ENCODE data around the gene FOXA3. TPM values are rescaled to one million over a fixed set of nuclear protein-coding genes. Genes with fewer than 3 reads are reported as not detected.

Gene FOXA3
- total RNA-seq, result not detected

DNA sequence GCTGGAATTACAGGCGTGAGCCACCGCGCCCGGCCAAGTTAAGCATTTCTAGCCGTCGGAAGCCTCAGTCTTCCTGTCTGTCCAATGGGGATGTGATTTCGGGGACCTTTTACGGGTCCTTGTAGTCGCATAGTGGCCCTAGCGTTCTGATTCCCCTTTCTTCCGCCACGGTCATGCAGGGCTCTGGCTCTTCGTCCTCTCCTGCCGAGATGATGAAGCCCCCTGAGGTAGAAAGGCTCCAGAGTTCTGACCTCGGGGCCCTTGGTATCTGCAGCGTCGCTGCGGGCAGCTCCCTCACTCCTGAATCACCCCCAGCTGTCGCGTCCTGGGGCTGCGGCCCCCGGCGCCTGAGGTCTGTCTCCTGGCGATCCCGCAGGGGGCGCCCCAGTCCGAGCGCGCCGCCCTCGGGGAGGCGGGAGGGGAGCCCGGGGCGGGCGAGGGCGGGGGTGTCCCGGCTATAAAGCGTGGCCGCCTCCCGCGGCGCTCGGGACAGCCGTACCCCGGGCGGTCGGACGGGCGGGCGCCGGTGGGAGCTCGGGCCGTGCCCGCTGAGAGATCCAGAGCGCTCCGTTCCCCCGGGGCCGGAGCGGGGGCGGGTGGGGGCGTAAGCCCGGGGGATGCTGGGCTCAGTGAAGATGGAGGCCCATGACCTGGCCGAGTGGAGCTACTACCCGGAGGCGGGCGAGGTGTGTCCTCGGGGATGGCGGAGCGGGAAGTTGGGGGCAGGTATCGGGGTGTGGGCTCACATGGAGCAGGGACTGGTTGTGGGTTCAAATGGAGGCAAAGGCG, at the start of gene FOXA3:
Gene FOXA3 (plus strand): TSS at position 487 of the 789 bp plus-strand sequence. CDS start 131 bp downstream, at position 618.
- Histone ChIP-seq H3K4me3 (ENCODE audit: low read length in 3 of 3) (peak within 1 kb of the TSS; percentile 58 to 77 (median 75)), H3K27ac (ENCODE audit: low read depth, low read length) (no peak within 1 kb of the TSS), H3K27me3 (ENCODE audit: control insufficient read depth in 3 of 3, insufficient read depth in 3 of 3, low read length in 3 of 3) (peaks cover 4 to 20% (median 20%) of the 10 kb centered on the region in 3 donors), H3K36me3 (ENCODE audit: control insufficient read depth in 3 of 3, insufficient read depth in 3 of 3, low read length in 3 of 3) (peaks cover under 1 to 6% (median 6%) of the 10 kb centered on the region in 3 donors), H3K4me1 (ENCODE audit: control insufficient read depth in 3 of 3, insufficient read depth in 3 of 3, low read length in 3 of 3) (peaks cover 7 to 20% (median 14%) of the 10 kb centered on the region in 3 donors), H3K9ac (ENCODE audit: low read depth in 1 of 3, low read length in 3 of 3) (peak within 1 kb of the TSS in 2 of 3 donors; percentile 51 to 62), H3K9me3 (ENCODE audit: control insufficient read depth in 3 of 3, low read length in 3 of 3) (no peaks in the 10 kb centered on the region)

DNA sequence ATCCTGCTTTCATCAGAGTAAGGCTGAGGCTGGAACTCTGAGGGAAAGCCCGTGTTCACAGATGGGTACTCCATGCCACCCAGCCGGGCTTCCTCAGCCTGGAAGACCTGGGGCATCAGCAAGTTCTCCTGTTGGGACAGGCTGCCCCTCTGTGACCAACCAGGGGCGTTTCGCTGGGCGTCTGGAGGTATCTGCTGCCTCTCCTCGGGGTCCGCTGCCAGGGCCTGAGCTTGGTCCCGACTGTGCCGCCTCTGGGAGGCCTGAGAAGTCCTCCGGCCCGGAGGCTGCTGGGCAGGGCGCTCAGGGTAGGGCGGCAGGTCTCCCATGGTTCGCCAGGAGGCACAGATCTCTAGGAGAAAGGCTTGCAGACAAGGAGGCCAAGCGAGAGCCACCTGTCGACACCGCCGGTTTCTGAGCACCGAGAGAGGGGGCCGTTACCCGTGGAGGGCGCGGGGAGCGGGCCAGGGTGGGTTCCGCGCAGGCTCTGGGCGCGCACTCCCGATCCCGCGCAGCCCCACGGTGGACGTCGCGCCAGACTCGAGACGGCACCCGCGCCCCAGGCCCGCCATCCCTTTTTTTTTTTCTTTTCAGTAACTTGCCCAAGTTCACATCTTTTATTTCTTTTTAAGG, 49.2 kb upstream of the FOXA3 start, which contains the start of gene RSPH6A:
Gene RSPH6A (minus strand): TSS at position 458 of the 630 bp plus-strand sequence. CDS start 132 bp downstream, at position 326.
- H3K27ac ChIP-seq (ENCODE audit: low read depth, low read length), result no peak within 1 kb of the TSS
- peak within 1 kb of the TSS in 1 of 3 donors; percentile 13 for H3K4me3 ChIP-seq (ENCODE audit: low read length in 3 of 3)

DNA sequence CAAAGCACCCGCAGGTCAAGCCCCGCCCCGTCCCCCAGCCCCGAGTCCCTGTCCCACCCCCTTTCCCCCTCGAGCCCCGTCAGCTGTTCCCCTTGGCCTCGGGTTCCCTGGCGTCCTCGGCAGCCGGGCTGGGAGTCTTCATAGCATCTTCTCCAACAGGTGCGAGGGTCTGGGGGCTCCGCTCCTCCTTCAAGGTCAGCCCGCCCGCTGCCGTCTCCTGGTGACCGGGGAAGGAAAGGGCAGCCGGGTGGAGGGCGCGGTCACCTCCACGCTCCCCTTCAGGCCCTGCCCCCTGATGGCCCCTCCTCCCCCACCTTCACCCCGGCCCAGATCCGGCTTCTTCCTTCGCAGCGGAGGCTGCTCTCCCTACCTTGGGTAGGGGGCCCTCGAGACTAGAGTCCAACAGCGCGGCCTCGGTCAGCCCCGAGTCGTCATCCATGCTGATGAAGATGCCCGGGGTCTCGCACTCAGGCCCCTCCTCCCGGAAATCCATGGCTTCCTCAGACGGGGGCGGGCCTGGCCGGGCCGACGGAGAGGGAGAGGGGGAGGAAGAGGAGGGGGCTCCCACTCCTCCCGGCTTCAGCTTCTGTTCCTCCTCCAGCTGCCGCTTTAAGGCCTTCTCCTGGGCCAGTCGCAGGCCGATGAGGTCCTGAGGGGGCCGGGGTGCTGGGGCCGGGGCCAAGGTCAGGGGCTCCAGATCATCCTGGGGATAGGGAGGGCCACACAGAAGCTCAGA, 48.5 kb upstream of the FOXA3 start:
- H3K27me3 ChIP-seq (ENCODE audit: control insufficient read depth in 3 of 3, insufficient read depth in 3 of 3, low read length in 3 of 3), result peaks cover 0 to 4% (median 2%) of the 10 kb centered on the region in 3 donors

More for the DNA sequence above, 49.2 kb upstream of the FOXA3 start, which contains the start of gene RSPH6A:
- H3K9ac ChIP-seq (ENCODE audit: low read depth in 1 of 3, low read length in 3 of 3), result peak within 1 kb of the TSS in 1 of 3 donors; percentile 33
- H3K36me3 ChIP-seq (ENCODE audit: control insufficient read depth in 3 of 3, insufficient read depth in 3 of 3, low read length in 3 of 3), result peaks cover 2 to 7% (median 5%) of the 10 kb centered on the region in 3 donors
- peaks cover 0 to 5% (median 0%) of the 10 kb centered on the region in 3 donors for H3K4me1 ChIP-seq (ENCODE audit: control insufficient read depth in 3 of 3, insufficient read depth in 3 of 3, low read length in 3 of 3)
- H3K9me3 ChIP-seq (ENCODE audit: control insufficient read depth in 3 of 3, low read length in 3 of 3), result no peaks in the 10 kb centered on the region
- H3K27me3 ChIP-seq (ENCODE audit: control insufficient read depth in 3 of 3, insufficient read depth in 3 of 3, low read length in 3 of 3), result peaks cover 0 to 4% (median 2%) of the 10 kb centered on the region in 3 donors

DNA sequence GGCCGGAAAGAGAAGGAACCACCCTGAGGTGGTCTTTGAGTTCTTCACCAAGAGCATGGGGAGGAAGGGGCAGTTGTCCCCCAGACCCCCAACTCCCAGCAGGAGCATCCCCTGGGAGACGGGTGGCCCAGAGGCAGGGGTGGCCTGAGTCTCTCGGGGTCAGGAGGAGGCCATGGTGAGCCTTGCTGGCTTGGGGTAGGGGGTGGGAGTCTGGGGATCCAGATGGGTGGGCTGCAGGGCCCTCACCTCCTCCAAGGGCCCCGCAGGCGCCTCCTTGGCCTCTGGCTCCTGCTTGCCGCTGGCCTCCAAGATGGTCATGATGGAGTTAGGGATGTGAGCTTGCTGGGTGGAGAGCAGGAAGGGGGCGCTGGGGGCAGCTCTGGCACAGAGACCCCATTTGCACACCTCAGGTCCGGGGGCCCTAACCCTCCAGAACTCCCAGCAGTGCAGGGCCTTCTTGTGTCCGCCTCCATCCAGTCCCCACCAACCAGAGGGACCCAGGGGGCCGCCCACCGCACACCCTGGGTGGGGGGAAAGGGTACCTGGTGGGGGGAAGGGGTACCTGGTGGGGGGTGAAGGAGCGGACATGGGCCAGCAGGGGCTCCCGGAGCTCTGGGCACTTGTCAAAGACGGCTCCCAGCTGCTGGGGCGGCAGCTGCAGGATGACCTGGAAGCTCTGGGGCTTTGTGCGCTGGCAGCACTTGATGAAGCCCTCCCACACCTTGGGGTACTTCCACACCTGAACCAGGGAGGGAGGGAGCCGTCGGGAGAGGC, 47.7 kb upstream of the FOXA3 start:
- Histone ChIP-seq H3K4me3 (ENCODE audit: low read length in 3 of 3) (no peak overlapping the region), H3K9ac (ENCODE audit: low read depth in 1 of 3, low read length in 3 of 3) (peak overlapping the region in 1 of 3 donors; percentile 54), H3K4me1 (ENCODE audit: control insufficient read depth in 3 of 3, insufficient read depth in 3 of 3, low read length in 3 of 3) (peaks cover 0 to 5% (median 0%) of the 10 kb centered on the region in 3 donors), H3K36me3 (ENCODE audit: control insufficient read depth in 3 of 3, insufficient read depth in 3 of 3, low read length in 3 of 3) (peaks cover 8 to 20% (median 13%) of the 10 kb centered on the region in 3 donors), H3K27ac (ENCODE audit: low read depth, low read length) (no peak overlapping the region), H3K9me3 (ENCODE audit: control insufficient read depth in 3 of 3, low read length in 3 of 3) (no peaks in the 10 kb centered on the region), H3K27me3 (ENCODE audit: control insufficient read depth in 3 of 3, insufficient read depth in 3 of 3, low read length in 3 of 3) (peaks cover 0 to 4% (median 2%) of the 10 kb centered on the region in 3 donors)

More for the DNA sequence above, 48.5 kb upstream of the FOXA3 start:
- Histone ChIP-seq H3K27ac (ENCODE audit: low read depth, low read length) (no peak overlapping the region), H3K4me3 (ENCODE audit: low read length in 3 of 3) (peak overlapping the region in 1 of 3 donors; percentile 13), H3K4me1 (ENCODE audit: control insufficient read depth in 3 of 3, insufficient read depth in 3 of 3, low read length in 3 of 3) (peaks cover 0 to 5% (median 0%) of the 10 kb centered on the region in 3 donors), H3K9ac (ENCODE audit: low read depth in 1 of 3, low read length in 3 of 3) (no peak overlapping the region), H3K36me3 (ENCODE audit: control insufficient read depth in 3 of 3, insufficient read depth in 3 of 3, low read length in 3 of 3) (peaks cover 3 to 14% (median 10%) of the 10 kb centered on the region in 3 donors), H3K9me3 (ENCODE audit: control insufficient read depth in 3 of 3, low read length in 3 of 3) (no peaks in the 10 kb centered on the region)

DNA sequence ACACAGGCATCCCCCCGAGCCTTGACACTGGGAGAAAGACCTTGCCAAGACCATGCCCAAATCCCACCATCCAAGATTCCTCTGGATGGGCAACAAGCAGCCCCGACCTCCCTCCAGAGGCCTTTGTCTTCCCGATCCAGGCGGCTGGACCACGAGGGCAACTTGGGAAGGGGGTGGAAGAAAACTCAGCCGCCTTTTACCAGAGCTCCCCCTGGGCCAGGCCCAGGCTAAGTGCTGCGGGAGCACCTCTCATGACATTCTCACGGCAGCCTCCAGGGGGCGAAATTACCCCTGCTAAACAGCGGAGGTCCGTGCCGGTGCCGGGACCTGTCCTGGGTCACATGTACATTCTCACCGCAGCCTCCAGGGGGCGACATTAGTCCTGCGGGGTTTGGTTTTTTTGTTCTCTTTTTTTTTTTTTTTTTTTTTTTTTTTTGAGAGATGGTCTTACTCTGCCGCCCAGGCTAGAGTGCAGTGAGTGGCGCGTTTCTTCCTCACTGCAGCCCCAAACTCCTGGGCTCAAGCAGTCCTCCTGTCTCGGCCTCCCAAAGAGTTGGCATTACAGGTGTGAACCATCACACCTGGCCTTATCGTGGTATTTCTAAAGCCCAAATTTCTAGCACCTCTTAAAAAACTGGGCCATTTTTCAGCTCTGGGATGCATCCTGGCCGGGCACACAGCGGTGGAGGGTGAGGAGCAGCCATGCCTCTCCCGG, 47.0 kb upstream of the FOXA3 start:
- Histone ChIP-seq H3K36me3 (ENCODE audit: control insufficient read depth in 3 of 3, insufficient read depth in 3 of 3, low read length in 3 of 3) (peaks cover 10 to 24% (median 17%) of the 10 kb centered on the region in 3 donors), H3K9ac (ENCODE audit: low read depth in 1 of 3, low read length in 3 of 3) (peak overlapping the region in 1 of 3 donors; percentile 54), H3K4me1 (ENCODE audit: control insufficient read depth in 3 of 3, insufficient read depth in 3 of 3, low read length in 3 of 3) (peaks cover 0 to 5% (median 0%) of the 10 kb centered on the region in 3 donors), H3K27ac (ENCODE audit: low read depth, low read length) (no peak overlapping the region), H3K27me3 (ENCODE audit: control insufficient read depth in 3 of 3, insufficient read depth in 3 of 3, low read length in 3 of 3) (peaks cover 0 to 4% (median 2%) of the 10 kb centered on the region in 3 donors), H3K9me3 (ENCODE audit: control insufficient read depth in 3 of 3, low read length in 3 of 3) (no peaks in the 10 kb centered on the region), H3K4me3 (ENCODE audit: low read length in 3 of 3) (no peak overlapping the region)

DNA sequence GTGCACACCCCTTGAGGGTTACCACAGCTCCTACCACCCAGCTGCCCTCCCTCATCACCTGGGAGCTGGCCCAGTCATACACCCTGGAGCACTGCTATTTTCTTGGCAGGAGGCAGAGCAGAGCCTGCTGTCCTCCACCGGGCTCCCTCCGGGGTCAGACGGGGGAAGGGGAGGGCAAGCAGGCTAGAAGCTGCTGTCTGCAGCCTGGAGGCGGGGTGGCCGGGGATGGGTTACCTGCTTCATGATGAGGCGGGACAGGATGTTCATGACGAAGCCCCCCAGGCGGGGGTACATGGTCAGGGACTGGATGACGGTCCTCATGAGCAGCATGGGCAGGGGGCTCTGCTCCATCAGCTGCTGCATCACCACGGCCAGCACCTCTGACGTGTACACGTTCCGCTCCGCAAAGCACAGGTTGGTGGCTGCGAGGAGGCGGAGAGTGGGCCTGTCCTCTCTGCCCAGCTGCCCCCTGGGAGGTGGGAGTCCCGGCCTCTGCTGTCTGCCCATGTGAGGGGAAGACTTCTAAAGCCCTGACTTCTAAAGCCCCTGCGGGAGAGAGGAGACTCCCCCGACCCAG, 46.3 kb upstream of the FOXA3 start:
- no peaks in the 10 kb centered on the region for H3K9me3 ChIP-seq (ENCODE audit: control insufficient read depth in 3 of 3, low read length in 3 of 3)
- no peak overlapping the region for H3K4me3 ChIP-seq (ENCODE audit: low read length in 3 of 3)
- peaks cover 16 to 28% (median 18%) of the 10 kb centered on the region in 3 donors for H3K36me3 ChIP-seq (ENCODE audit: control insufficient read depth in 3 of 3, insufficient read depth in 3 of 3, low read length in 3 of 3)
- H3K4me1 ChIP-seq (ENCODE audit: control insufficient read depth in 3 of 3, insufficient read depth in 3 of 3, low read length in 3 of 3), result peaks cover 0 to 5% (median 0%) of the 10 kb centered on the region in 3 donors
- H3K27ac ChIP-seq (ENCODE audit: low read depth, low read length), result no peak overlapping the region
- peaks cover 0 to 4% (median 2%) of the 10 kb centered on the region in 3 donors for H3K27me3 ChIP-seq (ENCODE audit: control insufficient read depth in 3 of 3, insufficient read depth in 3 of 3, low read length in 3 of 3)
- no peak overlapping the region for H3K9ac ChIP-seq (ENCODE audit: low read depth in 1 of 3, low read length in 3 of 3)

DNA sequence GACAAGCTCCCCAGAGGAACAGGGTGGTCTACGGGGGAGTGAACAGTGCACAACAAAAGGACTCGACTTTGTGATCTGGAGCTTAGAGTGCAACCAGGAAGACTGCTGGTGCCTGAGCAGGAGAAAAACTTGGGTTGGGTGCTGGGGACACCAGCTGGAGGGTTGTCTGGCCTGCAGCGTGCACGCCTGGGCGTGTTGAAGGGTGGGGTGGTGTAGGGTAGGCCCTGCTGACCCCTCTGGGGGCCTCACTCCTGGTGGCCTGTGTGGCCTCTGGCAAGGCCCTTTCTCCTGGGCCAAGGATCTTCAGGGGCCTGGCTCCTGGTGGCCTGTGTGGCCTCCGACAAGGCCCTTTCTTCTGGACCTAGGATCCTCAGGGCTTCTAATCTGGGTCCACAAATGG, 44.4 kb upstream of the FOXA3 start:
- Histone ChIP-seq H3K4me1 (ENCODE audit: control insufficient read depth in 3 of 3, insufficient read depth in 3 of 3, low read length in 3 of 3) (peaks cover 0 to 10% (median 8%) of the 10 kb centered on the region in 3 donors), H3K27me3 (ENCODE audit: control insufficient read depth in 3 of 3, insufficient read depth in 3 of 3, low read length in 3 of 3) (peaks cover 0 to 4% (median 0%) of the 10 kb centered on the region in 3 donors), H3K4me3 (ENCODE audit: low read length in 3 of 3) (no peak overlapping the region), H3K27ac (ENCODE audit: low read depth, low read length) (no peak overlapping the region), H3K9me3 (ENCODE audit: control insufficient read depth in 3 of 3, low read length in 3 of 3) (no peaks in the 10 kb centered on the region), H3K36me3 (ENCODE audit: control insufficient read depth in 3 of 3, insufficient read depth in 3 of 3, low read length in 3 of 3) (peaks cover 30 to 46% (median 33%) of the 10 kb centered on the region in 3 donors), H3K9ac (ENCODE audit: low read depth in 1 of 3, low read length in 3 of 3) (no peak overlapping the region)

DNA sequence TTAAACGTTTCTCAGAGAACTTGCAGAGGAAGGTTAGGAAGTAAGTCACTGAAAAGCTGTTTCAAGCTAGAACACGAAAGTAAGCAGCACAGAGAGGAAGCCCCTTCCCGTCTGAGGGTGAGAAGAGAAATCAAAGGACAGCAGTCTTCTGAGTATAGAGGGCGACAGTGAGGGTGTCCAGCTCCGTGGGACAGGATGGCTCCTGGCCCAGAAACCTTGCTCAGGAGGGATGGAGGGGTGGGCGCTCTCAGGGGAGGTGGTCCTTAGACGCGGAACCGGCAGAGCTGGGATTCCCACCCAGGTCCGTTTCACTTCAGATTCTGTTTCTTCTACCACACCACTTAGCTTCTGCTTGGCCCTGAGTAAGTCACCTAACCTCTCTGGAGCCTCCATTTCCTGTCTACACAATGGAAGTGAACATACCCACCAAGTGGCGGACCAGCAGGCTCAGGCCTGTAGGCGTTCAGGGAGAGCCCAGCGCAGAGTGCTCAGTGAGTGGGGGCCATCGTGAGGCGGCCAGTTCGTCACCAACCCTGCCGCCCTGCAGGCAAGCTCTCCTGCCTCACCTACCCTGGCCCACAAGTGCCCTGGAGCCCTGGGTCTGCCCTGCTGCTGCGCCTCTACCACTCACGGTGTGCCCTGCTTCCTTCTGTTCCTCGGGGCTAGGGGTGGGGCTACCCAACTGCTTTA, 43.6 kb upstream of the FOXA3 start:
- peaks cover 37 to 54% (median 40%) of the 10 kb centered on the region in 3 donors for H3K36me3 ChIP-seq (ENCODE audit: control insufficient read depth in 3 of 3, insufficient read depth in 3 of 3, low read length in 3 of 3)
- no peaks in the 10 kb centered on the region for H3K9me3 ChIP-seq (ENCODE audit: control insufficient read depth in 3 of 3, low read length in 3 of 3)
- no peak overlapping the region for H3K27ac ChIP-seq (ENCODE audit: low read depth, low read length)
- no peaks in the 10 kb centered on the region for H3K27me3 ChIP-seq (ENCODE audit: control insufficient read depth in 3 of 3, insufficient read depth in 3 of 3, low read length in 3 of 3)
- H3K4me3 ChIP-seq (ENCODE audit: low read length in 3 of 3), result no peak overlapping the region
- no peak overlapping the region for H3K9ac ChIP-seq (ENCODE audit: low read depth in 1 of 3, low read length in 3 of 3)
- peaks cover 0 to 12% (median 8%) of the 10 kb centered on the region in 3 donors for H3K4me1 ChIP-seq (ENCODE audit: control insufficient read depth in 3 of 3, insufficient read depth in 3 of 3, low read length in 3 of 3)

All from skeletal muscle tissue (tissue), 4 donors.